ENCODE results near the gene SECTM1.

SECTM1 gene

GRCh38 chr17:82277851-82278250 is 55.7 kb downstream of the SECTM1 start:
- peak; percentile 51 for DNase-seq

DNA sequence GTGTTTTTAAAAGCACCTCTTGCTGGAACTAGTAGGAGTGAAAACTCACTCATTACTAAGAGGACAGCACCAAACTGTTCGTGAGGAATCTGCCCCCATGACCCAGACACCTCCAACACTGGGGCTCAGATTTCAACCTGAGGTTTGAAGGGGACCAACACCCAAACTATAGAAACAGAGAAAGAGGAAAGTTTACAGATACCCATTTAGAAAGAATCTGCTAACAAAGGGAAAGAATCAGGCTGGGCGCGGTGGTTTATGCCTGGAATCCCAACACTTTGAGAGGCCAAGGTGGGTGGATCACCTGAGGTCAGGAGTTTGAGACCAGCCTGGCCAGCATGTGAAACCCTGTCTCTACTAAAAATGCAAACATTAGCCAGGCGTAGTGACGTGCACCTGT is 56.6 kb downstream of the SECTM1 start:
- DNase-seq = no peak

DNA sequence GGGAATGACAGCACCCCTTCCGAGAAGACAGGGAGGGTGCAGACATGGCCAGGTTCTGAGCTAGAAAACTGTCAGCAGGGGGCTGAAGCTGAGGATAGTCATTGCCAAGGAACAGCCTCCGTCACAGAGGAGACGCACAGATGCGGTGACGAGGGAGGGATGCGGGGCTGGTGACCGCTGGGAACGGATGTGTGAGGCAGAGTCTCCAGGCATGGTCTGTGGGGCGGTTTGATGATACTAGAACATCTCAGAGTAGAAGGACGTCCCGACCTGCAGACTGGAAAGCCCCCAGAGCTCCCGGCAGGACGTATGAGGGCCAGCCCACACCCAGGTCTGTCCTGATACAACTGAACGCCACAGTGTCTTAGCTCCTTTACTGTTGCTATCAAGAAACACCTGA is 58.2 kb downstream of the SECTM1 start:
- no peak for DNase-seq

DNA sequence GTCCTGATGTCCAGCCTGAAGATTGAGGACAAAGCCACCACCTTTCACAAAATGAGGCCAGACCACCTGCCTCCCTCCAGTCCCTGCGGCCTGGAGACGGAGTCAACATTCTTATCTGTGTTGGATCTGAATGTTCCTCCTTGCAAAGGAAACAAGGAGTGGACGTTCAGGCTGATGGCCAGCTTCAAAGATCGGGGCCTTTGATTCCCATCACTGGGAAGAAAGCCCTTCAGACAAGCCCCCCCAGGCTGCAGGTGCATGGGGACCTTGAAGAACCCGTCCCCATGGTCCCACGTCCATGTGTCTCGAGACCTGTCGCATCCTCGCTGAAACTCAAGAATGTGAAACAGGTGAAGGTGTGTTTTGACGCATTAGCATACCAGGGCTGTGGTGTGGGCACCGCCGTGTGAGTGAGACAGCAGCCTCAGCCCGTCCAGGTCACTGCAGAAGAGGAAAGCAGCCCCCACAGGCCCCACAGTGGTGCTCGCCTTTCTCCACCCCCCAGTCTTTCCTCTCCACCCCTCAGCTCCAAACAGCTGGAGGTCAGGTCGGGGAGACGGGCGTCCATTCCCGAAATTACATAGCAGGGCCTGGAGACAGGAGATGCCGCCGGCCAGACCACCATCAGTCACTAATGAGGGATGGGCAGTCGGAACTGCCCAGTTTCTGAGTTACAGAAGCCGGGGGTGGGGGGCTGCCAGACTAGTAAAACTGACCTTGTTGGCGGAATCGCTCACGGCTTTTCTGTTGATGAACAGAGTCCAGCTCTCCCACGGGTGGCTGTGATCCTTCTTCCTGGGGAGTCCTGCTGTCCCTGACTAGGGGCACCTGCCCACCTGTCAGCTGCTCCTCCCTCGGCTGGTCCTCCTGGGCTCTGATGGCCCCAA is 59.2 kb downstream of the SECTM1 start:
- no peak for DNase-seq

DNA sequence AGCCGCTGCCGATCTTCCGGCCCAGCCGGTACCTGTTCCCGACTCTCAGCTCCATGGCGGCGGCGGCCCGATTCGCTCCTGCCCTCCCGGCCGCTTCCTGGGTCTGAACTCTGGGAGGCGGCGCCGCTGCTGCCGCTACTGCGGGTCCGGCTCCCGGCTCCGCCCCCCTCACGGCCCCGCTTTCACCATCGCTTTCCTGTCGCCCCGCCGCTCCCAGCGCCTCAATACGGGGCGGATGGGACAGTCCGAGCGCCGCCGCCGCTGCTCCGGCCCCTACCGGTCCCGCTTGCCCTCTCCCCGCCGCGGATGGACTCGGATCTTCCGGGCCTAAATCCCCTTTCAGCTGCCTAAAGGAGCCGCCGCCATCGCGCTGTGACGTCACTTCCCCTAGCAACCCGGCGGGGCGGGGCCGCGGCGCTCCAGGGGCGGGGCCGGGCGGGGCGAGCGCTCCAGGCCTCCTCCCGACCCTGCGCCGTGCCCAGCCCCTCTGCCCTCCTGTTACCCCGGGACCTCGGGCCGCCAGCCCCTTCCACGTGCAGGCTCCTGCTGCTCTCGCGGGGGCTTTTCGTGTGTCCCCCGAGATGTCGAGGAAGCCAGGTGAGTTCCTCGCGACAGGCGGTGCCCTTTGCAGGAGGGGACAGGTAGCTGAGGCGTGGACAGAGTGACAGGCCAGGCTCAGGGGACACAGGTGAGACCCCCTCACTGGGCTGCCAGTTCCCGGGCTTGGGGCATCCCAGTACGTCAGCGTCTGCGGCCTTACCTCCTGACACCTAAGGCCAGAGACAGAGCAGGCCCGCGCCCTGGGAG is 60.0 kb downstream of the SECTM1 start, which contains the start of gene CSNK1D:
CSNK1D (minus strand) TSS at position 374 of the 807 bp plus-strand sequence; CDS start at position 55, 319 bp downstream.
- peak; percentile 96 for DNase-seq

DNA sequence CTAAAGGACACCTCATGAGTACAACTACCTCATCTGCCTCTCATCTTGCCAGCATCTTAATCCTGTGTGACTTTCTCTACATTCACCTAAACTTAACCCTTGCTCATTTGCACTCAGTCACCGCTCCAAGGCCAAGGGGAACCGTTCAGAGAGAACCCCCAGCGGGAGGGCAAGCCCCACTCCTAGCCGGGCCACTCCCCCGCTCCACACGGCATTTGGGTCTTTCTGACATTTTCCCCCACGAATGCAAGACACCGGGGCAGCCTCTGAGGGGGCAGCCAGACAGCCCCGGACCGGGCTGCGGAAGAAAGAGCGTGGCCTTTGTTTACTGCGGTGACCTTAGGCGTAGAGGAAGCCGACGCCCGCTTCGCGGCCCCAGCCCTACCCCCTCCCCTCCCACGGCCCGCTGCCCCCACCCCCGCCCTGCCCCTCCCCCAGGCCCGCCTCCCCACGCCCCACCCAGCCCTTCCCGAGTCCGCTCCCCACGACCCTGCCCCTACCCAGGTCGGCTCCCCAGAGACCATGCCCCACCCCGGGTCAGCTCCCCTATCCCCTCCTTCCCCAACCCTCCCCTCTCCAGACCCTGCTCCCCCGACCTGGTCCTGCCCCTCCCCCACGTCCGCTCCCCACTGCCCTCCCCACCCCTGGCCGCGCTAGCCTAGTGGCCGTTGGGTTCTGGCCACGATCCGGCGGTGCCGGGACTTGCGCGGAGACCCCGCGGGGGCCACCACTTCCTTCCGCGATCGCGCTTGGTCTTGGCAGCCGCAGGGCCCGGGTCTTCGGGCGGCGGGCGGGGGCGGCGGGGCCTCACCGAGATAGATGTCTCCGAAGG is 60.9 kb downstream of the SECTM1 start:
- peak; percentile 75 for DNase-seq

DNA sequence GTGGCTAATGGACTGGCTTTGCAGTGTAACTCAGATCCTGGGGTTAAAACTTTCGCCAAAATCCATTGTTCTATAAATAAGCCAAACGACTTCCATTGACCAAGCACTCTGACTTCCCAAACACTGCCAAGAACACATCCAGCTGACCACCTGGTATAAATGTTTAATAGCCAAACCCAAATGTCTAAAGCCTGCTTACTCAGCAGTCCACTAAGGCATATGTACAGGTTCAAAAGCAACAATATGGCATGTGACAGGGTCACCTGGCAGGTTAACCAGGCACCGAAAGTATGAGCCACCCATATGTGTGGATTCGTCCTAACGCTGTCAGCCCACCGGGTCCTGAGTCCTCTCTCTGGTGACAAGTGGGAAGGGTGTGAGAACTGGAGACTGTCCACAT is 62.2 kb downstream of the SECTM1 start:
- DNase-seq = no peak
